Large intestine (tissue), 3 donors: Measurements from ENCODE around the gene MYO9B. TPM values are rescaled to one million over a fixed set of nuclear protein-coding genes. Genes with fewer than 3 reads are reported as not detected.
A peak's percentile ranks its signal among the peaks of the same experiment; 100 is the strongest.
"Not testable (repeated sequence)": the region's sequence is repeated elsewhere in the genome, so short reads cannot be mapped to it uniquely, and the experiment has no call there.

ENCODE experiments used
- DNase-seq, 2 donors: peaks; one replicate each; pipeline versions ENCODE4 v3.0.0 to v3.0.0-alpha.2; 2013
- H3K27ac ChIP-seq: one replicate; pipeline ENCODE4 v1.5.1; 2013; ENCODE audit warnings: low read length
- H3K27me3 ChIP-seq: 2 replicates; pipeline ENCODE4 v1.6.1; 2013; ENCODE audit warnings: low read length; ENCODE audit not compliant: control insufficient read depth, insufficient read depth
- H3K36me3 ChIP-seq: 2 replicates; pipeline ENCODE4 v1.6.1; 2013; ENCODE audit warnings: low read length; ENCODE audit not compliant: control insufficient read depth, insufficient read depth
- H3K4me1 ChIP-seq: one replicate; pipeline ENCODE4 v1.6.1; 2013; ENCODE audit warnings: low read length; ENCODE audit not compliant: control insufficient read depth, insufficient read depth
- H3K4me3 ChIP-seq: one replicate; pipeline ENCODE4 v1.5.1; 2013; ENCODE audit warnings: low read length
- H3K9me3 ChIP-seq: one replicate; pipeline ENCODE4 v1.6.1; 2013; ENCODE audit warnings: mild to moderate bottlenecking, low read depth, low read length, moderate library complexity; ENCODE audit not compliant: control insufficient read depth
- WGBS: methylation state at CpG from one replicate; pipeline ENCODE4 v1.1.5; 2013; ENCODE audit warnings: low lambda C conversion rate; ENCODE audit not compliant: insufficient coverage; 5-methylcytosine and 5-hydroxymethylcytosine counted together
- polyA plus RNA-seq: library from polyadenylated mRNA; unstranded; fragments of 120-200 nt; gene quantifications from one replicate; pipeline ENCODE4 v1.2.1, GENCODE V29; 2013

MYO9B gene
- polyA plus RNA-seq, 1 donor = 49.8 TPM

GRCh38 chr19:17104679-17105078 is 29.1 kb downstream of the MYO9B start:
- Histone ChIP-seq H3K9me3 (peaks cover 11% of the 10 kb centered on the region), H3K4me1 (peaks cover 4% of the 10 kb centered on the region), H3K36me3 (peaks cover 38% of the 10 kb centered on the region), H3K27ac (no peak overlapping the region), H3K27me3 (no peaks in the 10 kb centered on the region), H3K4me3 (no peak overlapping the region)
- DNase-seq = no peak
- 100% methylated on average over 3 of the region's 7 CpGs for WGBS

DNA sequence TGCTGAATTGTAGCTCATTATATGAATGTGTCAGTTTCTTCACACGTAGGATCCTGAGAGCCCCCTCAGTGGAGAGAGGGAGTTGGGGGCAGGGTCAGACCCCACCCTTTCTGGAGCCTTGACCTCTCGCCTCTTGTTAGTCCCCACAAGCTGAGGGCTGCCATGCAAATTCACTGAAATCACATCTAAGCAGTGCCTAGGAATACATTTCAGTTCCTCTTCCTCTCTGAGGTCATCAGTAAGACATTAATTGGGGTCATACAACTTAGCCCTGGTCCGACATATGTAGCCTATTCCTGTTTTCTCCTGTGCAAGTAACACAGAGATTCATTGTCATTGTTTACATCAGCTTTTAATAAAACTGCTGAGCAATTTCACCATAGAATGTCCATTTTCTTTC is 30.0 kb downstream of the MYO9B start:
- Histone ChIP-seq H3K36me3 (peaks cover 41% of the 10 kb centered on the region), H3K27ac (no peak overlapping the region), H3K9me3 (peaks cover 11% of the 10 kb centered on the region), H3K4me3 (no peak overlapping the region), H3K4me1 (peaks cover 4% of the 10 kb centered on the region), H3K27me3 (no peaks in the 10 kb centered on the region)
- DNase-seq = no peak
- no CpG with 5 or more reads among the region's 3 CpGs for WGBS

- H3K36me3 ChIP-seq = peaks cover 43% of the 10 kb centered on the region
- H3K27me3 ChIP-seq, H3K4me1 ChIP-seq, DNase-seq, H3K9me3 ChIP-seq, H3K27ac ChIP-seq, H3K4me3 ChIP-seq: not testable (repeated sequence)
- WGBS = 100% methylated on average over 1 of the region's 4 CpGs
These were observed 31.4 kb downstream of the MYO9B start for GRCh38 chr19:17106964-17107363.

- DNase-seq = peak in 1 of 2 donors; percentile 20
- peaks cover 3% of the 10 kb centered on the region for H3K9me3 ChIP-seq
- H3K27me3 ChIP-seq = no peaks in the 10 kb centered on the region
- peak overlapping the region; percentile 26 for H3K27ac ChIP-seq
- peaks cover 40% of the 10 kb centered on the region for H3K36me3 ChIP-seq
- WGBS = no CpG with 5 or more reads among the region's 27 CpGs
- peaks cover 4% of the 10 kb centered on the region for H3K4me1 ChIP-seq
- no peak overlapping the region for H3K4me3 ChIP-seq
These were observed 32.2 kb downstream of the MYO9B start for GRCh38 chr19:17107546-17108452.

DNA sequence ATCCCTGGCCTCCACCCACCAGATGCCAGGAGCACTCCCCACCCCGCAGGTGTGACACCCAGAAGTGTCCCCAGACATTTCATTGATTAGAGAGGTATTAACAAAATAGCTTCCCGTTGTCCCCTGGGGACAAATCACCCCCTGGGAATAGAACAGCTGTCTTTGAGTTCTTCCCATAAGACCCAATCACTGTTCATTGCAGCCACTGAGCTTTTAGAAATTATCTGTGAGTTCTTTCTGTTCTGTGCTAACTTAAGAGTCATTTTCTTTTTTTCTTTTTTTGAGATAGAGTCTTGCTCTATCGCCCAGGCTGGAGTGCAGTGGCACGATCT is 32.8 kb downstream of the MYO9B start:
- H3K36me3 ChIP-seq = peaks cover 33% of the 10 kb centered on the region
- WGBS = 100% methylated on average over 1 of the region's 4 CpGs
- H3K9me3 ChIP-seq = no peaks in the 10 kb centered on the region
- no peak overlapping the region for H3K4me3 ChIP-seq
- no peak overlapping the region for H3K27ac ChIP-seq
- peaks cover 4% of the 10 kb centered on the region for H3K4me1 ChIP-seq
- no peaks in the 10 kb centered on the region for H3K27me3 ChIP-seq
- DNase-seq = no peak

- Histone ChIP-seq H3K27me3 (no peaks in the 10 kb centered on the region), H3K4me3 (no peak overlapping the region), H3K27ac (no peak overlapping the region), H3K36me3 (peaks cover 29% of the 10 kb centered on the region), H3K9me3 (no peaks in the 10 kb centered on the region), H3K4me1 (peaks cover 4% of the 10 kb centered on the region)
- no peak for DNase-seq
- WGBS = 100% methylated on average over 2 of the region's 9 CpGs
These were observed 33.7 kb downstream of the MYO9B start for GRCh38 chr19:17109300-17109699.

GRCh38 chr19:17109962-17110598 is 34.5 kb downstream of the MYO9B start:
- no CpG with 5 or more reads among the region's 26 CpGs for WGBS
- DNase-seq = peak in 1 of 2 donors; percentile 7
- Histone ChIP-seq H3K9me3 (no peaks in the 10 kb centered on the region), H3K36me3 (peaks cover 26% of the 10 kb centered on the region), H3K27me3 (no peaks in the 10 kb centered on the region), H3K4me1 (peaks cover 4% of the 10 kb centered on the region), H3K27ac (no peak overlapping the region), H3K4me3 (no peak overlapping the region)

DNA sequence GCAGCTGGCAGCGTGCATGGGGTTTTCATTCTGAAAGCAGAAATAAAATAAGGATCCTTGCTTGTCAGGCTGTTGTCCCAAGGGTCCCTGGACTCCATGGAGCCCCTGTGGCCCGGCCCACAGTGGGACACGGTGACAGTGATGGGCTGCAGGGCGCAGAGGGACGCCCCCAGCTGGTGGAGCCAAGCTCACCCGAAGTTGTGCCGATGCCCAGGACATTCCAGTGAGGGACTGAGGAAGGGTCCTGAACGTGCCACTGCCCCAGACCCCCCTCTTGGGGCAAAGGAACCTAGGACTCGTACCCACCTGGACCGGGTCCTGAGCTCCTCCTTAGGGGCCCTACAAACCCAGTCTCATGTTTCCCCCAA is 35.0 kb downstream of the MYO9B start:
- no peak for DNase-seq
- Histone ChIP-seq H3K27ac (no peak overlapping the region), H3K9me3 (no peaks in the 10 kb centered on the region), H3K4me3 (no peak overlapping the region), H3K4me1 (peaks cover 4% of the 10 kb centered on the region), H3K27me3 (no peaks in the 10 kb centered on the region), H3K36me3 (peaks cover 21% of the 10 kb centered on the region)
- no CpG with 5 or more reads among the region's 10 CpGs for WGBS

DNA sequence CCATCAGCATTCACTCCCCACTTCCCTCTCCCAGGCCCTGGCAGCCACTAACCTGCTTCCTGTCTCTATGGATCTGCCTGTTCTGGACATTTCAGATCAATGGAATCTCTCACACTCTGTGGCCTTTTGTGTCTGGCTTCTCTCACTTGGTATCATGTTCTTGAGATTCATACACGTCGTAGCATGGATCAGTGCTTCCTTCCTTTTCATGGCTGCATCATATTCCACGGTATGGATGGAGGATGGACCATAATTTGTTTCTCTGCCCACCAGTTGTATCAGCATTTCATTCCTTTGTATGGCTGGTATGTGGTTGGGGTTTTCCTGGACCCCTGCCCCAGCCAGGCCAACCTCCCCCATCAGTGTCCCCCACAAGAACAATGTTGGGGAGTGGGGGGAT is 36.2 kb downstream of the MYO9B start:
- Histone ChIP-seq H3K4me1 (peaks cover 4% of the 10 kb centered on the region), H3K36me3 (peaks cover 21% of the 10 kb centered on the region), H3K27ac (no peak overlapping the region), H3K9me3 (peaks cover 5% of the 10 kb centered on the region), H3K27me3 (no peaks in the 10 kb centered on the region), H3K4me3 (no peak overlapping the region)
- DNase-seq = no peak
- WGBS = no CpG with 5 or more reads among the region's 3 CpGs

DNA sequence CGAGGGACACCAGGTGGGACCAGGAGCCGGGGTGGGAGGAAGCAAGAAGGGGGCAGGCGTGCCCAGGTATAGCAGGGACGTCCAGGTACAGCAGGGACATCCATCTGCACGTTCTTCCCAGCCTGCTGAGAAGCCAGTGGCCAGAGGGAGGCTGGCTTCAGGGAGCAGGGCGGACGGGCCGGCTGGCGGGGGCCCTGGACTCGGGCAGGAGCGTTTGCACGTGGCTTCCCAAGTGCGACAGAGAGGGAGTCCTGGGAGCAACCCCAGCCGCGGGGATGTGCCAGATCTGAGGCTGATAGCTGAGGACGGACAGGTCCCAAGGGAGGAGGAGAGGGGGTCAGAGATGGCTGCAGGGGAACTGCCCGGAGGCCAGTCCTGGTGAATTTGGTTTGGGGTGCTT is 36.7 kb downstream of the MYO9B start:
- no CpG with 5 or more reads among the region's 17 CpGs for WGBS

More for the DNA sequence above, 36.7 kb downstream of the MYO9B start:
- Histone ChIP-seq H3K36me3 (peaks cover 21% of the 10 kb centered on the region), H3K27ac (no peak overlapping the region), H3K4me3 (no peak overlapping the region), H3K4me1 (peaks cover 4% of the 10 kb centered on the region), H3K27me3 (no peaks in the 10 kb centered on the region), H3K9me3 (peaks cover 5% of the 10 kb centered on the region)
- no peak for DNase-seq
